Amniotic epithelial cell (primary cell): ENCODE results near the gene TMEM51.

ENCODE experiments used
- DNase-seq: peaks from one replicate; pipeline ENCODE4 v3.0.0-alpha.2; 2010; ENCODE audit warnings: low read depth

TMEM51 gene

DNA sequence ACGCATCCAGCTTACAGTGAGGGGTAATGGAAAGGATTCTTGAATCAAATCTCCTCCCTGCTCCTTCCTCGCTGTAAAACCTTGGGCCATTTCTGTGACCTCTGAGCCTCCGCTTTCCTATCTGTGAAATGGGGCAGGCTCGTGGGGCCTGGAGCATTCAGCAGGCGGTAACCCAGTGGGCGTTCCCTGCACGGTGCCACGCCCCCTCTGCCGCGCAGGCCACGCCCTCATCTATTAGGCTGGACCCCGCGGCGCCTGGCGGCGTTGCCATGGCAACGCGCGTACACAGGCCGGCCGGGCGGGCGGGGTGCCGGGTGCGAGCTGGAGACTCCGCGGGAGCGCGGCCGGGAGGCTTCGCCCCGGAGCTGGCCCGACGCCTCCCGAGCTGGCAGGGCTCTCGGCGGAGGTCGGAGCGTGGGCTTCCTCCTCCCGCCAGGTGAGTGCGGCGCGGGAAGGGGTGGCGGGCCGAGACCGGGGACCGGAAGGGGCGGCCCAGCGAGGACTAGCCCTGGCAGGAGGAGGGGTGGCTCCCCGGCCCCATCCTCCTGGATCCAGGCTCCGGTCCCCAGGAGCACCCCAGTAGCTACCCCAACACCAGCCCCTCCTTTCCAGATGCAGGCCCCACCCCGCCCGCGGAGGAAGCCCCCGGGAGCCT, 93.5 kb downstream of the TMEM51 start, which contains the start of gene FHAD1:
TSS of gene FHAD1 (plus strand) at position 264 of the 655 bp plus-strand sequence. CDS start 4,562 bp downstream, outside the sequence.
- peak; percentile 29 for DNase-seq

DNA sequence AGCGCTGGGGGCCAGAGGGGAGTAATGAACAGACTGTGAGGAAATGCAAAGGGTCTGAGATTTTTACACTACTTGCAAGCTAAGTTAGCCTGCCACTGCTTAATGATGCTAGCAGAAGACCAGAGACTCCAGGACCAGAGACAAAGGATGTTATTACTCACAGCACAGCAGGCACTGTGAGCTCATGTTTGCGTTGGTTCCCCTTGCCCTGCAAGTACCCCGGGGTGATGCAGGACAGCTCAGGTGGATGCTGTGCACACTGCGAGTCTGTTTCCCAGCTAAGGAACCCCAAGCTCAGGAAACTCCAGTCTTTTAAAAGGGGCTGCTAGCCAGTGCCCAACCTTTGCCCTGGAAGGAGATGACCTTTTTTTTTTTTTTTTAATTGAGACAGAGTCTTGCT, 94.7 kb downstream of the TMEM51 start:
- no peak for DNase-seq

GRCh38 chr1:15249081-15249480, 95.5 kb downstream of the TMEM51 start:
- no peak for DNase-seq

DNA sequence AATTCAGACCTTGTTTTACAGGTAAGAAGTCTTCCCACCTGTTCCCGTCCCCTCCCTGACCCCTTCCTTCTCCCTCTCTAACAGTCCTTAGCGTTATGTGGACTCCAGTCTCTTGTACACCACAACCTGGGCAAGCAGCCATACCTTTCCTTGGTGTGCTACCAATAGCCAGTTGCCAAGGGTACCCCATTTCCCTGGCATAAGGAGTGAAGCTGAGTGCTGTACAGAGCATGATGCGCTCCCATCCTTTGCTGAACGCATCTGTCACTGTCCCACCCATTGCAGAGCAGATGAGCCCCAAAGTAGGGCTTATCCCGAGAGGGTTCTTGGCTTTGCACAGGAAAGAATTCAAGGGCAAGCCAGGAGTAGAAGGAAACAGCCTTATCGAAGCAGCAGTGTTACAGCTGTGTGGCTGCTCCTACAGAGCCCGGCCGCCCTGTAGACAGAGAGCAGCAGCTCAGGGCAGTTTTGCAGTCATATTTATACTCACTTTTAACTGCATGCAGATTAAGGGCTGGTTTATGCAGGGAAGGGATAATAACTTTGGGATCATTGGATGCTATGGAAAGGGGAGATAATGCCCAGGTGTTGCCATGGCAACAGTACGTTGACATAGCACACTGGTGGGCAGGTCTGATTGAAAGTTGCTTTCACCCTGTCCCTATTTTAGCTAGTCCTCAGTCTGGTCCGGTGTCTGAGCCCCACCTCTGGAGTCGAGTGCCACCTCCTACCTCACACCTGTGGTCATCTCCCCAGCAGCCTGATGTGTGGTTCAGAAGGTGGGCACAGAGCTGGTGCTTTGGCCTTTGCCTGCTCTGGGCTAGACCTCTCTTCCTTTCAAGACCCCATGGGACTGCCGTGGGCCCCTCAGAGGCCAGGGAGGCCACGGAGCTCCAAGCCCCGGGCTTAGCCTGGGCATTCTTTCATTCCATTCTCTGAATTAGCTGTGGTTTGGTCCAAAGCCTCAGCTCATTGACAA, 98.6 kb downstream of the TMEM51 start:
- no peak for DNase-seq

DNA sequence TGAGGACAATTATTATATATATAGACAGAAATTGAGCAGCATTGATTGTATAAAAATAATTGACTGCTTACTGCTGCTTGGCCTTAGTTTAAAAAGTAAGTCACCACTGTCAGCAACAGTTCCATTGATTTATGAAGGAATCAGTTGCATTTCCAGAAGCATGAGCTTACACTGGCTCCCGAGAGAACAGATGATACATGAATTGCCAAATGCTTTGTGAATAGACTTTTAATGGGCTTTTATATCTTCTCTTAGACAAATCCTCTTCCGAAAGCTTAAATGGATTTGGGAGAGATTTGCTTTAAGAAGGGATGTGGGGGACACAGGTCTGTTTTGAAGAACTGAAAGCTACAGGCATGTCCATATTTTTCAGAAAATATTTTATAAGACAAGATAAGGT, 101.0 kb downstream of the TMEM51 start:
- DNase-seq, result peak; percentile 34

- DNase-seq, result no peak
Measured at GRCh38 chr1:15255582-15256149, 102.1 kb downstream of the TMEM51 start.

DNA sequence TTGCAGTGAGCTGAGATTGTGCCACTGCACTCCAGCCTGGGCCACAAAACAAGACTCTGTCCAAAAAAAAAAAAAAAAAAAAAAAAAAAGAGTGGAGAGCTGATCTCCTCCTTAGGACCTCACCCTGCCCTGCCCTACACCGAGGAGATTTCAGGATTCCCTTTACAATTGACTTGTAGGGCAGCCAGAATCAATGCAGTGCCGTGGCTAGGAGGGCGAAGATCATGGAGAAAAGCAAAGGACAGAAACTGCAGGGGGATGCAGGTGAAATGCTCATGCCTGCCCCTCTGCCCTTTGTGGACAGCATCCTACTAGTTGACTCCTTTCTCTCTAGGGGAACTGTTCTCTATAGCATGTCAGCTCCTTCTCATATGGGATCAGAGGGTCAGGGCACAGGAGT, 103.0 kb downstream of the TMEM51 start:
- no peak for DNase-seq

GRCh38 chr1:15257309-15257708, 103.8 kb downstream of the TMEM51 start:
- DNase-seq, result no peak

DNA sequence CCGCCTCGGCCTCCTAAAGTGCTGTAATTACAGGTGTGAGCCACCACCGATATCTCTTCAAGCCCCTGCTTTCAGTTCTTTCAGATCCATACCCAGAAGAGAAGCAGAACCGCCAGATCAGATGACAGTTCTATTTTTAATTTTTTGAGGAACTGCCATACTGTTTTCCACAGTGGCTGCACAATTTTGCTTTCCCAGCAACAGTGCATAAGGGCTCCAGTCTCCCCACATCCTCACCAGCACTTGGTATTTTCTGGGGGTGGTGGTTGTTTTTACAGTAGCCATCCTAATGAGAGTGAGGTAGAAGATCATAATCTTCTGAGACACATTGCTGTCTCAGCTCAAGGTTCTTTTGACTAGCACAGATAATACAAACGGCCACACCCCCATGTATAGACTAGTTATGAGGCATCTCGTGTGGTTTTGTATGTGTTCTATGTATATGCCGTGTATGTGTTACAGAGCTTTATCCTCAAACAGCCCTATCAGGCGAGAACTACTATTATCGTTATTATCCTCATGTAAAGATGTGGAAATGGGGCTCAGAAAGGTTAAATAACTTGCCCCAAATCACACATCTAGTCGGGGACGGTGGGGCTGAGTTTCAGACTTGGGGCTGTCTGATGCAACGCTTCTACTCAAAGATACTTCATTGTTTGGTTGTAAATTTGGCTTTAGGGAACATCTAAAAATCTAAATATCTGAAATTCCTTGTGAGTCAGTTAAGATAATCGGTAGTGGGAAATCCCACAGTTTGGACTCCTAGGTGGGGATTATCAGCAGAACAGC, 105.5 kb downstream of the TMEM51 start:
- no peak for DNase-seq

- DNase-seq, result no peak
Measured at GRCh38 chr1:15259622-15260007, 106.1 kb downstream of the TMEM51 start.

DNA sequence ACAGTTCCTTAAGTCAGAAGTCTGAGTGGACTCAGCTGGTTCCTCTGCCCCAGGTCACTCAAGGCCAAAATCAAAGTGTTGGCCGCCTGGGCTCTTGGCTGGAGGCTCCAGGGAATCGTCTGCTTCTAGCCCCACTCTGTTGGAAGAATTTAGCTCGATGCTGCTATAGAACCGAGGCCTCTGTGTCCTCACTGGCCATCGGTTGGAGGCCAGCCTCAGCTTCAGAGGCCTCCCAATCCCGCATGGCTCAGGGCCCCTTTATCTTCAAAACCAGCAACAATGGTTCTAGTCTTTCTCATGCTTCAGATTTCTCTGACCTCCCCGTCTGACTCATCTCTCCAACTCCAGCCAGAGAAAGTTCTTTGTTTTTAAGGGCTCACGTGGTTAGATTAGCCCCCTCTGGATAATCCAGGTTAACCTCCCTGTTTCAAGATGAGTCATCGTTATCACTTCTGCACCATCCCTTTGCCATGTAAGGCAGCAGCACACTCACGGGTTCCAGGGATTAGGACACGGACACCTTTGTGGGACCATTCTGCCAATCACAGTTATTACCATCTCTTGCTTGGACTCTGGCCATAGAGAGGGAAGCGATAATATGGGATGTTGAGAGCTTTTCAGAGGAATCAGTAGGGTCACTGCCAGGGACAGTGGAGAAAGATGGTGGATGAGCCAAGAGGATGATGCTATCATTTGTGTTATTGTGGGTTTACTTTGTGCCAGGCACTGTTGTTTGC, 107.0 kb downstream of the TMEM51 start:
- DNase-seq, result peak; percentile 87

DNA sequence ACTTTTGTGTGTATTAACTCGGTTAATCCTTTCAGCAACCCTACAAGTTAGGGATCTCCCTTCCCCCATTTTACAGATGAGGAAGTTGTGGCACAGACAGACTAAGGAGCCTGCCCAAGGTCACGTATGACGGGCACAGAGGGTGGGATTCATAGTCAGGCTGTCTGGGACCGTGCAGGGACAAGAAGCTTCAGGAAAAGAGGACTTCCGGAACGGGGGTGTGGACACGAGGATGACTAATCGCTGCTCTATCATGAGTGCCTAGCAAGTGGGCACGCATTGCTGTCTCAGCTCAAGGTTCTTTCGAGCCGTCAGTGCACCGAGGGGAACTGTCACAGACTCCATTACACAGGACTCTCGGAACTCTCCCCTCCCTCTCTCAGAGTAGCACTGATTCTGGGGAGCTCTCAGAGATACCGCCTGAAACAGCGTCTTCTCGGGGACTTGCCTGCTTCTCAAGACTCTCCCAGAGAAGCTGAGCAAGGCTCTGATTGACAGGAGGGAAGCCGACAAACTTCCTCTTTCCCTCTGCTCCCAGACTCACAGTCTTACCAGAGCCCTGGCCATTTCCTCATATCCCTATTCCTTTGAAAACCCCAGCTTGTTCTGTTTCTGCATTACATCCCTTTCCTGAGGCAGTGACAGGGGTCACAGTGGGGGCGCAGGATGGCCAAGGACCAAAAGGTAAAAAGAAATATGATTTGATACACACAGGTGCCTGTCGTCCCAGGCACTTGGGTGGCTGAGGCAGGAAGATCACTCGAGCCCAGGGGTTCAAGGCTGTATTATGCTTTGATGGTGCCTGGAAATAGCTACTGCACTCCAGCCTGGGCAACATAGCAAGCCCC, 107.8 kb downstream of the TMEM51 start:
- peak; percentile 39 for DNase-seq

GRCh38 chr1:15262003-15262377, 108.4 kb downstream of the TMEM51 start:
- DNase-seq, result no peak

DNA sequence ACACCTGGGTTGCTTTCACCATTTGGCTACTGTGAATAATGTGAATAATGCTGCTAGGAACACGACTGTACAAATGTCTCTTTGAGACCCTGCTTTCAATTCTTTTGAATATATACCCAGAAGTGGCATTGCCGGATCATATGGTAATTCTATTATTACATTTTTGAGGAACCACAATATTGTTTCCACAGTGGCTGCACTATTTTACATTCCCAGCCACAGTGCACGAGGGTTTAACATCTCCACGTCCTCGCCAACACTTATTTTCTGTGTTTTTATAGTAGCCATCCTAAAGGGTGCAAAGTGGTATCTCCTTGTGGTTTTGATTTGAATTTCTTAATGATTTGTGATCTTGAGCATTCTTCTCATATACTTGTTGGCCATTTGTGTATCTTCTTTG, 109.2 kb downstream of the TMEM51 start:
- DNase-seq, result no peak

DNA sequence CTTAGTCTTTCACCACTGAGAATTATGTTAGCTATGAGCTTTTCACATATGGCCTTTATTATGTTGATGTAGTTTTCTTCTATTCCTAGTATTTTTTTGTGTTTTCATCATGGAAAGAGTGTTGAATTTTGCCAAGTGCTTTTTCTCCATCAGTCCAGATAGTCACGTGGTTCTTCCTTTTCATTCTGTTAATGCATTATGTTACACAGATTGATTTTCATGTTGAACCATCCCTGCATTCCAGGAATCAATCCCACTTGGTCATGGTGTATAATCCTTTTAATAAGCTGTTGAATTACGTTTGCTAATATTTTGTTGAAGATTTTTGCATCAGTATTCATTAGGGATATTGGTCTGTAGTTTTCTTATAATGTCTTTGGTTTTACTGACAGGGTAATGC, 111.2 kb downstream of the TMEM51 start:
- DNase-seq, result no peak
